GM13976 (cell line): Measurements from ENCODE around the gene AIDA.
"Not testable (repeated sequence)": the region's sequence is repeated elsewhere in the genome, so short reads cannot be mapped to it uniquely, and the experiment has no call there.

Experiments used
- DNase-seq: peaks from one replicate; pipeline ENCODE4 v3.0.0; 2012; ENCODE audit warnings: low spot score
- in situ Hi-C: fragments of 300-500 bp; cut with MboI; formaldehyde crosslinking; loops from one replicate; pipeline ENCODE4 v1.12.0; 2022; ENCODE audit warnings: low sequenced_read_pairs, mixed read lengths, inconsistent platforms; ENCODE audit not compliant: unreplicated experiment
- TF ChIP-seq, protein P1 (sequence below): IDR thresholded peaks from 2 replicates; pipeline ENCODE4 v1.5.1; 2012; ENCODE audit warnings: borderline replicate concordance, mild to moderate bottlenecking; ENCODE audit not compliant: insufficient read depth; ENCODE audit errors: extremely low read depth, missing control alignments, control extremely low read depth

Gene AIDA

DNA sequence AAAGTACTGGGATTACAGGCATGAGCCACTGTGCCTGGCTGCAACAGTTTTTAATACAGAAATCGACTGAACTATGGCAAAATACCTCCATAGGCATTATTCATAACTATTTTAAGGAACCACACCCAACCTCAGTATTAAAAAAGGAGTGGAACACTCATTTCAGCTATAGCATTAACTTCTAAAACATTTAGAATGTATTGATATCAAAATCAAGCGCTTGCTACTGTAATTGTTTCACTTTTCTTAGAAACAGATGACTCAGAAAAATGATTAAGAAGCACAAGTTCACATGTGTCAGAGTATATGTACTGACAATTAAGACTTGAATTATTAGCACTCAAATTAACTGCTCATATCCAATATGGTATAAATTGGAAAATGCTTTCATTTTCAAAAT, 15.1 kb downstream of the AIDA start:
- TF ChIP-seq, protein P1, sequence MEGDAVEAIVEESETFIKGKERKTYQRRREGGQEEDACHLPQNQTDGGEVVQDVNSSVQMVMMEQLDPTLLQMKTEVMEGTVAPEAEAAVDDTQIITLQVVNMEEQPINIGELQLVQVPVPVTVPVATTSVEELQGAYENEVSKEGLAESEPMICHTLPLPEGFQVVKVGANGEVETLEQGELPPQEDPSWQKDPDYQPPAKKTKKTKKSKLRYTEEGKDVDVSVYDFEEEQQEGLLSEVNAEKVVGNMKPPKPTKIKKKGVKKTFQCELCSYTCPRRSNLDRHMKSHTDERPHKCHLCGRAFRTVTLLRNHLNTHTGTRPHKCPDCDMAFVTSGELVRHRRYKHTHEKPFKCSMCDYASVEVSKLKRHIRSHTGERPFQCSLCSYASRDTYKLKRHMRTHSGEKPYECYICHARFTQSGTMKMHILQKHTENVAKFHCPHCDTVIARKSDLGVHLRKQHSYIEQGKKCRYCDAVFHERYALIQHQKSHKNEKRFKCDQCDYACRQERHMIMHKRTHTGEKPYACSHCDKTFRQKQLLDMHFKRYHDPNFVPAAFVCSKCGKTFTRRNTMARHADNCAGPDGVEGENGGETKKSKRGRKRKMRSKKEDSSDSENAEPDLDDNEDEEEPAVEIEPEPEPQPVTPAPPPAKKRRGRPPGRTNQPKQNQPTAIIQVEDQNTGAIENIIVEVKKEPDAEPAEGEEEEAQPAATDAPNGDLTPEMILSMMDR: no peak

DNA sequence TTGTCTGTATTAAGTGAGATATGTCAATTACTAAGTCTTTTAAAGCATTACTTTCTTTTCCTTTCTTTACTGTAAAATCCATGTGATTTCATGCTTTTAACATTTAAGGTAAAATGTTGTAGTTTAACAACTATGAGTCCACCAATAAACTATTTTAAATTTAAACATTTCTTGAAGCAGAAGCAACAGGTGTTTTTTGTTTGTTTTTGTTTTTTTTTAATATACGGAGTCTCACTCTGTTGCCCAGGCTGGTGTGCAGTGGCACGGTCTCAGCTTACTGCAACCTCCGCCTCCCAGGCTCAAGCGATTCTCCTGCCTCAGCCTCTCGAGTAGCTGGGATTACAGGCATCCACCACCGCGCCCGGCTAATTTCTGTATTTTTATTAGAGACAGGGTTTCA, 15.6 kb downstream of the AIDA start:
- TF ChIP-seq, protein P1: no peak
- DNase-seq: no peak
- in situ Hi-C loops: no loop called here

More for the DNA sequence above, 15.1 kb downstream of the AIDA start:
- DNase-seq: no peak
- in situ Hi-C loops: no loop called here

DNA sequence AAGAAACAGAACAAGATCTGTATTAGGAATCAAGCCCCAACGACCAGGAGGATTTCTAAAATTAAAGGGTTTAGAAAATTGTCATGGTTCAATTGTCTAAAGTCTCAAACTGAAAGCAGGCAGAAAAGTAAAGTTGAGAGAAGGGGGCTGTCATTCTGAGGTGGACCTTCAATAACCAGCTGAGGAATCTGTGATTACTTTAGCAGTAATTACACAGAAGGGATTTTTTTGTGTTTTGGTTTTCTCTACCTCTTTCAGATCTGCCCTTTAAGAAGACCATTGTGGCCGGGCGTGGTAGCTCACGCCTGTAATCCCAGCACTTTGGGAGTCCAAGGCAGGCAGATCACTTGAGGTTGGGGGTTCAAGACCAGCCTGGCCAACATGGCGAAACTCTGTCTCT, 17.4 kb downstream of the AIDA start:
- TF ChIP-seq, protein P1: no peak
- in situ Hi-C loops: no loop called here
- no peak for DNase-seq

DNA sequence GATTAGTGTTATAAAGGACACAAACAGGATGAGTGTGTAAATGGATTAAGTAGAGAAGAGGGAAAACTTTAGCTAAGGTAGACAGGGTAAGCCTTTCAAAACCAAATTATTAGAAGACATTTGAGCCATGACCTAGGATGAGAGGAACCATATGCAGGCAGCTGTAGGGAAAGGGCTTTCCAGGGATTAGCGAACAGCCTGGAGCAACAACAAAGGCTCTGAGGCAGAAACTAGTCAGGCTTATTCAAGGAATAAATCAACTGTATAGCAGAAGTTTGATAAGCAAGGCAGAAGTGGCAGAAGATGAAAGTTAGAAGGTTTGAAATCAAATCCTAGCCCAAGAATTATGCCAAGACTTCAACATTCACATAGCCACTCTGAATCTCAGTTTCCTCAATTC, 21.3 kb downstream of the AIDA start:
- DNase-seq: no peak
- TF ChIP-seq, protein P1: no peak
- in situ Hi-C loops: no loop called here

GRCh38 chr1:222680080-222680479, 32.2 kb downstream of the AIDA start:
- in situ Hi-C loops: no loop called here
- TF ChIP-seq, protein P1: no peak
- DNase-seq: no peak

GRCh38 chr1:222670110-222670509, 42.2 kb downstream of the AIDA start:
- in situ Hi-C loops: no loop called here
- DNase-seq: no peak
- TF ChIP-seq, protein P1: no peak

- DNase-seq, in situ Hi-C loops: not testable (repeated sequence)
These were observed 43.2 kb downstream of the AIDA start for GRCh38 chr1:222669107-222669506.

GRCh38 chr1:222668184-222668583, 44.1 kb downstream of the AIDA start:
- DNase-seq, in situ Hi-C loops: not testable (repeated sequence)
